Left kidney (tissue), 2 donors: ENCODE measurements around the gene MMAB. TPM values are rescaled to one million over a fixed set of nuclear protein-coding genes. Genes with fewer than 3 reads are reported as not detected.

ENCODE experiments used
- DNase-seq: peaks from one replicate; pipeline ENCODE4 v3.0.0-alpha.2; 2013
- polyA plus RNA-seq: library from polyadenylated mRNA; unstranded; fragments of 120-200 nt; gene quantifications from one replicate; pipeline ENCODE4 v1.2.1, GENCODE V29; 2013; ENCODE audit not compliant: insufficient read length

The MMAB gene
- polyA plus RNA-seq, 1 donor, result 35.2 TPM

DNA sequence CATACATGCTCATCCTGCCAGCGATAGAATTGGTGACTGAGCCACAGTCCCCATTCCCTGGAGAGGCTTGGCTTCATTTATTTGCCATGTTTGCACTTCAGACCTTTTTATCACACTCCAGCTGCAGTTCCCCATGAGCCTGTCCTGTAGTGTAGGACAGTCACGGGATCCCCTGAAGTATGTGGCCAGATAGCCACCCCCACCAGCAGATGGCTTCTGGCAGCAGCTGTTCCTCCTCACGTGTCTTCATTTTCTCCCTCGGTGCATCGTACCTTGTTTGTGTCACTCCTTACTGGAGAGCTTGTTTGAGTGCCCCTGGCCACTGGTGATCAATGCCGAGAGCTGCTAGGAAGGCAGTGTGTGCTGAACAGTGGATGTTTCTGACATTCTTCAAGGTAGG, 55.7 kb downstream of the MMAB start:
- no peak for DNase-seq

DNA sequence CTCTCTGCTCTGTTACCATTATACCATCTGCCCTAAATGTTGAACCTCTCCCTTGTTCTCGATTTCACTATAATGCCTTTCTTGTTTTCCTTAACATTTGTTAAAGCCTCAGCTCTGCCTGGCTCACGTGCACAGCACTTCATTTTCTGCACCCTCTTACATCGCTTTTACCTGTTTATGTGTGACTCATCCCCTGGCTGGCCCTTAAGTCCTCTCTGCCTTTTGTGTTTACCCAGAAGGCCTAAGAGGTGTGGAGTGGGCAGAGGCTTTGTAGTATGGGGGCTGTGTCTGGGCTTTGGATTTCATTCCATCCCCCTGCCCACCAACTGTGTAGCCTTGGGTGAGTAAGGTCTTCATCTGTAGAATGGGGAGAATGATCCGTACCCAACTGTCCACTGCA, 59.3 kb downstream of the MMAB start:
- no peak for DNase-seq

DNA sequence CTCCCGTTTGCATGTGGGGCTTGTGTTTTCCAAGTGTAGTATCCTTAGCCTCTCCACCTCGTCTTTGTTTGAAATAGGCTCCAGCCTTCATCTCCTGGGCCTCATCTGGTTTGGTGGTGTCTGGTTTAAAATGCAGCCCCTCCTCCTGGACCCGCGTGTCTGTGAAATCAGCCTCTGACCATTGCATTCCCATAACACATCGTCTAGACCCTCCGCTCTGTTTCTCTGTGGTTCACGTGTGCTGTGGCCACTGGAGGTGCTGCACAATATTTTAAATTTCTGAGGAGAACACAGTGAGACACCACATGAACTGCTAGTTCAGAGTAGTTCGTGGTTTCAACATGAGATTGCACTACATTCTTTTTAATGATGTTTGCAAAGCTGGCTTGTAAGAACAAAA, 60.3 kb downstream of the MMAB start:
- DNase-seq, result no peak

DNA sequence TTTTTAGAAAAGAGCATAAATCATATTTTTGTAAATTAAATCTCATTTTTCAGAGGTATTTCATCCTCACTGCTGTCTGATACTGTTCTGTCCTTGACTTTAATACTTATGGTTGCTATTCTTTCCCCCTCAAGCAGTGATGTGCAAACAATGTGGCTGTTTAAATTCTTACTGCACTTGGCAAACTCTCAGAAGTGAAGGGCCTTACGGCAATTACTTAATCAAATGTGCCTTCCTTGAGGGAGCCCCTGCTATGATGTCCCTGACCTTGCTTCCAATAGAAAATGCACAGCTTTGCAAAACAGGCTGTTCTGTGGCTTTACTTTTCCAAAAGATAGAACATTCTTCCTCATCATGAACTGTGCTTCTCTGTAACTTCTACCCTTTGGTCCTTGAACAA, 60.7 kb downstream of the MMAB start:
- no peak for DNase-seq

DNA sequence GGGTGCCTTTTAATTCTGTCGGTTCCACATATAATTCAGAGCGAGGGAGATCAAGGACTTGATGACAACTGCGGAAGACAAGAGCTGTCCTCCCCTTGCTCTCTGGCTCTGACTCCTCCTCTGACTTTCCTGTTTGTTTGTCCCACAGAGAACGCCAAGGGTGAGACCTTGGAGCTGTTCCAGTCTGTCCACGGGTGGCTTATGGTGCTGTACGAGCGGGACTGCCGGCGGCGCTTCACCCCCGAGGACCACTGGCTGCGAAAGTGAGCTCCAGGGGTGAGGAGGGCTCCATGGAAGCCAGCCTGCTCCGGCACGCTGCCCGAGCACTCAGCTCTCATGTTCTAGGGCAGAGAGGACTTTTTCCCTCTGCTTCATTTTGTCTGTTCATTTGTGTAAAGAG, 63.1 kb downstream of the MMAB start:
- no peak for DNase-seq

DNA sequence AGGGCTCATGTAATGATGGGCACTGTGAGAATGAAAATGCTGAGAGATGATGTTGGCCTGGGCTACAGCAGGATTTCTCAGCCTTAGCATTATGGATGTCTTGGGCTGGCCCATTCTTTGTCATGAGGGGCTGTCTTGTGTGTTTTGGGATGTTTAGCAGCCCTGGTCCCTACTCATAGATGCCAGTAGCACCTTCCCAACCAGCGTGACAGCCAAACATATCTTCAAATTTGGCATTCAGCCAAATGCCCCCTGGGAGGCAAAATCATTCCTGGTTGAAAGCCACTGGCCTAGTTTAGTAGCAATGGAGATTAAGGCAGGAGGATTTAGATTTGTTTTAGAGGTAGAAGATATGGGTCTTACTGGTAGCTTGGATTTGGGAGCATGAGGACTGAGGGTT, 69.2 kb downstream of the MMAB start:
- DNase-seq, result no peak

Other genes with a start within 250 kb of the MMAB start
- gene MYO1H, start 225.6 kb downstream of the MMAB start, polyA plus RNA-seq, result 1.7 TPM
- 51.9 TPM for gene KCTD10, start 96.2 kb downstream of the MMAB start, polyA plus RNA-seq
- gene UBE3B, start 95.9 kb downstream of the MMAB start, polyA plus RNA-seq, result 38.7 TPM
- 18.1 TPM for gene MVK, start 290 bp upstream of the MMAB start, polyA plus RNA-seq
- gene FAM222A, start 140.3 kb upstream of the MMAB start, polyA plus RNA-seq, result 6.5 TPM